ENCODE measurements around the gene KLHL42. TPM values are rescaled to one million over a fixed set of nuclear protein-coding genes. Genes with fewer than 3 reads are reported as not detected.

KLHL42 gene
- total and polyA plus RNA-seq, 2 of the 13 experiments (the other 11 are each of a cell fraction or from before 2014, with no cell fraction given) = 13.5 to 14.0 TPM

- TF ChIP-seq LRRFIP1 (CRISPR knock-in tag; conservative IDR thresholded peaks at IDR 0.05) = no peak
- TF ChIP-seq SIX4 (CRISPR knock-in tag; IDR thresholded peaks at IDR 0.05) = no peak
- no peak for TF ChIP-seq GFI1 (CRISPR knock-in tag; IDR thresholded peaks at IDR 0.05; ENCODE audit: borderline replicate concordance)
- peak; percentile 58 for TF ChIP-seq NR2F6 (IDR thresholded peaks at IDR 0.05)
- no peak for TF ChIP-seq NR2F6 (CRISPR knock-in tag; IDR thresholded peaks at IDR 0.05)
- TF ChIP-seq MBNL3 (CRISPR knock-in tag; conservative IDR thresholded peaks at IDR 0.05) = no peak
- no peak for TF ChIP-seq CENPBD1 (CRISPR knock-in tag; IDR thresholded peaks at IDR 0.05; ENCODE audit: borderline replicate concordance, low read depth)
- TF ChIP-seq PHF21A (CRISPR knock-in tag; IDR thresholded peaks at IDR 0.05) = peak; percentile 23; the same call in 1 of the 2 replicates
- no peak for TF ChIP-seq HES4 (CRISPR knock-in tag; IDR thresholded peaks at IDR 0.05; ENCODE audit: borderline replicate concordance)
- TF ChIP-seq MTA1 (CRISPR knock-in tag; IDR thresholded peaks at IDR 0.05; ENCODE audit: borderline replicate concordance) = no peak
- peak; percentile 35; the same call in 1 of the 2 replicates for TF ChIP-seq FOXJ3 (CRISPR knock-in tag; IDR thresholded peaks at IDR 0.05; ENCODE audit: borderline replicate concordance)
These were observed 23.3 kb upstream of the KLHL42 start (continued) for GRCh38 chr12:27756670-27757195.

GRCh38 chr12:27762757-27763156, 17.3 kb upstream of the KLHL42 start:
- 93% methylated on average over 2 of the region's 2 CpGs for WGBS (ENCODE audit: low lambda C conversion rate)
- POLR2A ChIA-PET = no interaction called here

More at GRCh38 chr12:27762757-27763156, 17.3 kb upstream of the KLHL42 start:
- Histone ChIP-seq H3K79me2 (ENCODE audit: insufficient read depth, low read length) (no peaks in the 10 kb centered on the region), H3K27me3 (ENCODE audit: control insufficient read depth in 1 of 2, insufficient read depth in 2 of 2, low read length in 2 of 2) (no peaks in the 10 kb centered on the region), H3K4me1 (ENCODE audit: insufficient read depth, low read length) (peaks cover 27% of the 10 kb centered on the region), H2AFZ (ENCODE audit: low read length) (no peak overlapping the region), H3K4me2 (ENCODE audit: low read depth, low read length) (no peak overlapping the region), H3K4me3 (replicated peaks in 1 of 3; ENCODE audit: insufficient read depth in 1 of 3, low read depth in 2 of 3, low read length in 3 of 3) (no peak overlapping the region), H3K9ac (ENCODE audit: insufficient read depth, low read depth, low read length) (no peak overlapping the region), H3K36me3 (replicated peaks in 1 of 2; ENCODE audit: control insufficient read depth in 1 of 2, insufficient read depth in 2 of 2, low read length in 2 of 2) (no peaks in the 10 kb centered on the region), H3K9me3 (ENCODE audit: low read length) (no peaks in the 10 kb centered on the region), H4K20me1 (ENCODE audit: insufficient read depth, low read length) (no peaks in the 10 kb centered on the region), H3K27ac (ENCODE audit: extremely low read length, insufficient read depth, low read length) (no peak overlapping the region)
- ATAC-seq (no peak), DNase-seq (ENCODE audit: low spot score) (no peak), FAIRE-seq (no peak)
- intact Hi-C loops (cut with micrococcal nuclease; ENCODE audit: unreplicated experiment) (no loop called here), in situ Hi-C loops (cut with HindIII; ENCODE audit: extremely low pct_ligation_motif_present, low pct_unique_long_range_greater_than_20kb) (no loop called here)
- no peak for TF ChIP-seq GMEB1 (CRISPR knock-in tag; IDR thresholded peaks at IDR 0.05; ENCODE audit: borderline replicate concordance)
- TF ChIP-seq FOXK1 (CRISPR knock-in tag; IDR thresholded peaks at IDR 0.05; ENCODE audit: borderline replicate concordance, low read depth) = no peak
- TF ChIP-seq CHD4 (IDR thresholded peaks at IDR 0.05; ENCODE audit: borderline replicate concordance, low read length) = no peak
- TF ChIP-seq GATAD2A (CRISPR knock-in tag; IDR thresholded peaks at IDR 0.05) = no peak
- no peak for TF ChIP-seq RCOR2 (CRISPR knock-in tag; IDR thresholded peaks at IDR 0.05)
- no peak for TF ChIP-seq NBN (conservative IDR thresholded peaks at IDR 0.05)
- no peak for TF ChIP-seq RFX3 (CRISPR knock-in tag; IDR thresholded peaks at IDR 0.05)
- no peak for TF ChIP-seq TOE1 (CRISPR knock-in tag; IDR thresholded peaks at IDR 0.05)
- TF ChIP-seq BRD4 (CRISPR knock-in tag; IDR thresholded peaks at IDR 0.05) = no peak
- TF ChIP-seq ZSCAN30 (CRISPR knock-in tag; IDR thresholded peaks at IDR 0.05) = no peak
- no peak for TF ChIP-seq ZNF570 (CRISPR knock-in tag; IDR thresholded peaks at IDR 0.05; ENCODE audit: borderline replicate concordance)
- no TSS peak for BruUV-seq (replicated peaks)
- CTCF ChIA-PET (ENCODE audit: low intra/inter-chr PET ratio, low total read pairs) = no interaction called here
